GM21786 (cell line): ENCODE data around the gene ATG2A.

Source experiments
- ATAC-seq: cut with Tn5 transposase; IDR thresholded peaks from one replicate; pipeline ENCODE4 v1.9.1; 2021; ENCODE audit not compliant: unreplicated experiment

Gene ATG2A

GRCh38 chr11:64905516-64906313 is 11.3 kb downstream of the ATG2A start:
- ATAC-seq: no peak

GRCh38 chr11:64903291-64903833 is 13.6 kb downstream of the ATG2A start:
- no peak for ATAC-seq

- ATAC-seq: no peak
These were observed 14.7 kb downstream of the ATG2A start for GRCh38 chr11:64902102-64902900.

GRCh38 chr11:64900774-64901173 is 16.2 kb downstream of the ATG2A start:
- ATAC-seq: no peak

GRCh38 chr11:64900263-64900678 is 16.7 kb downstream of the ATG2A start:
- ATAC-seq: no peak

GRCh38 chr11:64898541-64898940 is 18.5 kb downstream of the ATG2A start:
- ATAC-seq: no peak

GRCh38 chr11:64898076-64898445 is 18.9 kb downstream of the ATG2A start:
- no peak for ATAC-seq

GRCh38 chr11:64897381-64898075 is 19.5 kb downstream of the ATG2A start:
- ATAC-seq: no peak

GRCh38 chr11:64896448-64897022 is 20.5 kb downstream of the ATG2A start:
- ATAC-seq: no peak

- ATAC-seq: no peak
These were observed 22.1 kb downstream of the ATG2A start for GRCh38 chr11:64894812-64895452.

- ATAC-seq: no peak
These were observed 22.8 kb downstream of the ATG2A start for GRCh38 chr11:64894070-64894811.

- no peak for ATAC-seq
These were observed 23.6 kb downstream of the ATG2A start for GRCh38 chr11:64893194-64894069.

GRCh38 chr11:64892838-64893193 is 24.2 kb downstream of the ATG2A start:
- no peak for ATAC-seq

GRCh38 chr11:64892411-64892831 is 24.6 kb downstream of the ATG2A start:
- ATAC-seq: no peak

- ATAC-seq: no peak
These were observed 25.1 kb downstream of the ATG2A start for GRCh38 chr11:64891880-64892279.

GRCh38 chr11:64891215-64891848 is 25.7 kb downstream of the ATG2A start:
- no peak for ATAC-seq

GRCh38 chr11:64890522-64890939 is 26.5 kb downstream of the ATG2A start:
- no peak for ATAC-seq

GRCh38 chr11:64888729-64889511 is 28.1 kb downstream of the ATG2A start:
- no peak for ATAC-seq
